ENCODE measurements around the gene DENND1A.
"Not testable (repeated sequence)": the region's sequence is repeated elsewhere in the genome, so short reads cannot be mapped to it uniquely, and the experiment has no call there.

DENND1A gene

GRCh38 chr9:123453076-123453667 is 476.8 kb downstream of the DENND1A start:
- DNase-seq (ENCODE audit: extremely low read depth in 1 of 2, low read depth in 1 of 2): no peak

- no peak for DNase-seq (ENCODE audit: extremely low read depth in 1 of 2, low read depth in 1 of 2)
These were observed 478.9 kb downstream of the DENND1A start for GRCh38 chr9:123450996-123451395.

GRCh38 chr9:123450098-123450770 is 479.7 kb downstream of the DENND1A start:
- DNase-seq (ENCODE audit: extremely low read depth in 1 of 2, low read depth in 1 of 2): no peak

- DNase-seq (ENCODE audit: extremely low read depth in 1 of 2, low read depth in 1 of 2): no peak
These were observed 481.8 kb downstream of the DENND1A start for GRCh38 chr9:123447934-123448646.

- DNase-seq (ENCODE audit: extremely low read depth in 1 of 2, low read depth in 1 of 2): no peak
These were observed 483.8 kb downstream of the DENND1A start for GRCh38 chr9:123445981-123446610.

- no peak for DNase-seq (ENCODE audit: extremely low read depth in 1 of 2, low read depth in 1 of 2)
These were observed 484.8 kb downstream of the DENND1A start for GRCh38 chr9:123445116-123445515.

GRCh38 chr9:123441769-123442168 is 488.2 kb downstream of the DENND1A start:
- no peak for DNase-seq (ENCODE audit: extremely low read depth in 1 of 2, low read depth in 1 of 2)

GRCh38 chr9:123440256-123440655 is 489.7 kb downstream of the DENND1A start:
- no peak for DNase-seq (ENCODE audit: extremely low read depth in 1 of 2, low read depth in 1 of 2)

- no peak for DNase-seq (ENCODE audit: extremely low read depth in 1 of 2, low read depth in 1 of 2)
These were observed 491.1 kb downstream of the DENND1A start for GRCh38 chr9:123438821-123439220.

- no peak for DNase-seq (ENCODE audit: extremely low read depth in 1 of 2, low read depth in 1 of 2)
These were observed 491.6 kb downstream of the DENND1A start for GRCh38 chr9:123438321-123438720.

GRCh38 chr9:123437201-123437600 is 492.7 kb downstream of the DENND1A start:
- no peak for DNase-seq (ENCODE audit: extremely low read depth in 1 of 2, low read depth in 1 of 2)

GRCh38 chr9:123435471-123435870 is 494.5 kb downstream of the DENND1A start:
- no peak for DNase-seq (ENCODE audit: extremely low read depth in 1 of 2, low read depth in 1 of 2)

GRCh38 chr9:123434619-123435240 is 495.2 kb downstream of the DENND1A start:
- DNase-seq (ENCODE audit: extremely low read depth in 1 of 2, low read depth in 1 of 2): no peak

GRCh38 chr9:123432331-123433236 is 497.3 kb downstream of the DENND1A start:
- DNase-seq (ENCODE audit: extremely low read depth in 1 of 2, low read depth in 1 of 2): no peak

GRCh38 chr9:123431581-123431980 is 498.3 kb downstream of the DENND1A start:
- DNase-seq (ENCODE audit: extremely low read depth in 1 of 2, low read depth in 1 of 2): no peak

GRCh38 chr9:123428450-123428849 is 501.5 kb downstream of the DENND1A start:
- DNase-seq (ENCODE audit: extremely low read depth in 1 of 2, low read depth in 1 of 2): not testable (repeated sequence)

GRCh38 chr9:123426406-123426805 is 503.5 kb downstream of the DENND1A start:
- no peak for DNase-seq (ENCODE audit: extremely low read depth in 1 of 2, low read depth in 1 of 2)

GRCh38 chr9:123425836-123426365 is 504.0 kb downstream of the DENND1A start:
- DNase-seq (ENCODE audit: extremely low read depth in 1 of 2, low read depth in 1 of 2): no peak

- no peak for DNase-seq (ENCODE audit: extremely low read depth in 1 of 2, low read depth in 1 of 2)
These were observed 504.6 kb downstream of the DENND1A start for GRCh38 chr9:123425261-123425821.

All from stimulated activated CD8-positive, alpha-beta memory T cell treated with anti-CD3 and anti-CD28 coated beads, Interleukin-7, amount 100 ng/mL, for 48 hours (primary cell).